Stimulated activated CD8-positive, alpha-beta memory T cell treated with anti-CD3 and anti-CD28 coated beads, Interleukin-12 subunit alpha, Interleukin-12 subunit beta, amount 100 ng/mL, for 1 hour (primary cell): ENCODE measurements around the gene TTC23L.

Experiments used
- DNase-seq: peaks from one replicate; pipeline ENCODE4 v3.0.0-alpha.2; 2020; ENCODE audit warnings: low read depth

Gene TTC23L

DNA sequence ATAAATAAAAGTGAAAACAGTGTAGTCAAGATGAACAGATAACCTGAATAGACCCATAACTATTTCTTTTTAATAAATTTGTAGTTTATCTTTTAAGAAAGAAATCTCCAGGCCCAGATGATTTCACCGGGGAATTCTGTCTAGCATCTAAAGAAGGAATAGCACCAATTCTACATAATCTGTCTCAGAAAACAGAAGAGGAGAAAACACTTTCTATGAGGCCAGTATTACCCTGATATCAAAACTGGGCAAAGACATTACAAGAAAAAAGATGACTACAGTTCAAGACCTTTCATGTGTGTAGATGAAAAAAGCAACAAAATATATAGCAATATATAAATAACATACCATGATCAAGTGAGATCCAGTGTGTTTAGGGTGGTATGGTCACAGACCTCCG lies 31.4 kb downstream of the TTC23L start:
- DNase-seq: no peak

DNA sequence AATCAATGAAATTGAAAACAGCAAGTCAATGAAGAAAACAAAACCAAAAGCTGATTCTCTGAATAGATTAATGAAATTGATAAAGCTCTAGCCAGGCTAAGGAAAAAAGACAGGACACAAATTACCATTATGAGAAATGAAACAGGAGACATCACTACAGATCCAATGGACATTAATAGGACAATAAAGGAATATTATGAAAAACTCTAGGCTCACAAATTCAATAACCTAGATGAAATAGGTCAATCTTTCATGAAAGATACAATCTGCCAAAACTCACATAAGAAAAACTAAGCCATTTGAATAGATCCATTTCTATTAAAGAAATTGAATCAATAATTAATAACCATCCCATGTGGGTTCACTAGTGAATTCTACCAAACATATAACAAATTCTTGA lies 37.3 kb downstream of the TTC23L start:
- DNase-seq: no peak

DNA sequence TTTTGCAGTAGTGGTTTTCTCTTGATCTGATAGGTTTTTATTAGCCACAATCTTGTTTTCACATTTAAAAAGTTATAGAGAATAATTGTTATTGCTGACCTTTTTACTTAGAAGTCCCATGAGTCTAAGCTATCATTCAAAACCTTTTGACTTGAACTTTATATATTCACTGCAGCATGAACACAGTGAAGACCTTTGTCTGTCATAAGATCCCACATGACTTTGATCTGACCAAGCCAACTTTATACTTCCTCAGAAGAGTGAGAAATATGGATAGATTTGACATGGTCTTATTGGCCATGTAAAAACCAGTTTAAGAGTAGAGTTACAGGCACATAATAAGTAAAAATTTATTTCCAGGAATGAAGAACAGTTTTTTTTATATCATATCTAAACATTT lies 42.3 kb downstream of the TTC23L start:
- DNase-seq: no peak

DNA sequence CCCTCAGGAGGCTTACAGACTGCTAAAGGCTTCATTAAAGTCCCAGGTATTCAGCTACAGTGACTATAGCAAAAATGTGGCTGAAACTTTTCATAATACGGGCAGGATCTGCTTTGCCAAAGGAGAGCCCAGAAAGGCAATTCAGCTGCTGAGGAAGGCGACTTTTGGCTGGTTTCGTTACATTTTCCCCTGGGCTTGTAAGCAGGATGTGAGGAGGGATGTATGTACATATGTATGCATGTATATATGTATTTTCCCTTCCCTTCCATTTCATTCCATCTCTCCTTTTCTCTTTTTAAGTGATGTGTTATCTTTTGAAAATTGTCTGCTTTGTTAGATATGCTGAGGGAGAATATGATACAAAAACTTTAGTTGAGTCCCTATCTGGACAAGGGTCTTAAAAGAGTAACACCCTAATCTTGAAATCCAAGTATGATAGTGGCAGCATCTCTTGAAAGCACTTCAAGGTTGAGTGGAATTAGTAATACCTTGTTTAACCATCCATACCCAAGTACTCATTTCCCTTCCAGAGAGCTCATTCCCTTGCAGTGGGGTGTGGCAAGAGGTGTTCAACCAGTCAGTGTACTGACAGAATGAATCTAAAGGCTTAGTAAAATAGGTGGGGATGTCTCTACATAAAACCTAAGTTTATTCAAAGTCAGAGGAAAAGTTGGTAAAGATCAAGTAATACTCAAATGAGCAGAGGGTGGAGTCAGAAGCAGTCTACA lies 47.6 kb downstream of the TTC23L start:
- DNase-seq: no peak

DNA sequence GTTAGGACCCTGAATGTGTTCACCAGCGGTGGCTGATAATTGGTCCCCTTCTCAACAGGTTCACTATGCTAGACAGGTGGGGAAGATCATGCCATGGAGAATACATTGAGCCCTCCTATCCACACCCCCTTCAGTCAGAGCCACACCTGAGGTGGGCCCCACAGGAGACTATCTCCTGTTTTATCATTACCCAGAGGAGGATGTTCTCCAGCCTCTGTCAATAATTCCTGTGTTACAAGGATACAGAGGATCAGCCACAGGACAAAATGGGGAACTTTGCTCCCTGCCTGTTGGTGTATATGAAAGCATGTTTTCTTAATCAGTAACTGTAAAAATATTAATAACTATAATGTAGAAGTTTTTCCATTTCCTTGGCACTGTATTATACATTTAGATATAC lies 50.4 kb downstream of the TTC23L start:
- DNase-seq: no peak

DNA sequence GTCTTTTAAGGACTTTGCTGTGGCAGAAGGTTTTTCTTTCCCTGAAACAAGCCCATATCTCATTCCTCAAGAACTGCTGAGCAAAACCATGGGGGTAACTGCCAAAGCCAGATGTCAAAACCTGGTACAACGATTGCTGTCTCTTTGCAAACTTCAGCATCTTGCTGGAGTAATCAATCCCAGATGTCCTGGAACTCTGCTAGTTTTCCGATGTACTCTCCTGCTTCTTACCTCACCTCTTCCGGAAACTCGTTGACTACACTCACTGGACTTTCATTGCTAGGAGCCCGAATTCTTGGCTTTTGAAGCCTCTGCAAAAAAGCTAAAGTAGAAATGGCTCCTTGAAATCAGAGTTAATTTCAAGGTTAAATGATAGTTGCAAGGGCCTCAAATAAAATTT lies 53.0 kb downstream of the TTC23L start:
- DNase-seq: no peak

DNA sequence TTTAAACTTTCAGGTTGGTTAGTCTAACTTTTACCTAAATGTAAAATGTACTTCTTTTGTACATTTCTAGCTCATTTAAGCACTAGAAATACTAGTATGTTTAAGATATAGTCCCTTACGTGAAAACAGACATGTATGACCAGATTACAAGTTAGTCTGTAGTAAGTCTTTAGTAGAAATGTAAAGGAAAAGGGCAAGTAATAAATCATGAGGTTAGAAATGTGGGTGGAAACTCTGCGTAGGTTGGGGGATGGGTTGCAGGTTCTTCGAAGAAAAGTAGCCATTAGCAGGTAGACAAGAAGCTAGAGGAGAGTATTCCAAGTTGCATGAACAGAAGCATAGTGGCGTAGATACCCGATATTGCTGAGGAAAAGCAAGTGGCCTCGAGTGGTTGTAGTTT lies 53.5 kb downstream of the TTC23L start:
- no peak for DNase-seq

DNA sequence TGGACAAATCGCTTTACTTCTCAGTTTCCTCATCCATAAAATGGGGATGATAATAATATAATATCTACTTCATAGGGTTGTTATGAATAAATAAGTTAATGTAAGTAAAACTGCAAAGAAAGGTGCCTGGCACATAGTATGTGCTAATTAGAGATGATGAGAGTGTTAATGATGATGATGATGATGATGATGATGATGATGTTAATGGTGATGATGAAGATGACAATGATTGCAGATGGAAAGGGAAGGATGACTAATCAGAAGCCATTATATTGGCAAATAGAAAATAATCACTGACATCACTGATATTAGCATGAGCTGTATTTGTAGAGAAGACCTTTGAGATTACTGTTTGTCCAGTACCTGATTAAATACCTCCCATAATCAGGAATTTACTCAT lies 55.8 kb downstream of the TTC23L start:
- no peak for DNase-seq

DNA sequence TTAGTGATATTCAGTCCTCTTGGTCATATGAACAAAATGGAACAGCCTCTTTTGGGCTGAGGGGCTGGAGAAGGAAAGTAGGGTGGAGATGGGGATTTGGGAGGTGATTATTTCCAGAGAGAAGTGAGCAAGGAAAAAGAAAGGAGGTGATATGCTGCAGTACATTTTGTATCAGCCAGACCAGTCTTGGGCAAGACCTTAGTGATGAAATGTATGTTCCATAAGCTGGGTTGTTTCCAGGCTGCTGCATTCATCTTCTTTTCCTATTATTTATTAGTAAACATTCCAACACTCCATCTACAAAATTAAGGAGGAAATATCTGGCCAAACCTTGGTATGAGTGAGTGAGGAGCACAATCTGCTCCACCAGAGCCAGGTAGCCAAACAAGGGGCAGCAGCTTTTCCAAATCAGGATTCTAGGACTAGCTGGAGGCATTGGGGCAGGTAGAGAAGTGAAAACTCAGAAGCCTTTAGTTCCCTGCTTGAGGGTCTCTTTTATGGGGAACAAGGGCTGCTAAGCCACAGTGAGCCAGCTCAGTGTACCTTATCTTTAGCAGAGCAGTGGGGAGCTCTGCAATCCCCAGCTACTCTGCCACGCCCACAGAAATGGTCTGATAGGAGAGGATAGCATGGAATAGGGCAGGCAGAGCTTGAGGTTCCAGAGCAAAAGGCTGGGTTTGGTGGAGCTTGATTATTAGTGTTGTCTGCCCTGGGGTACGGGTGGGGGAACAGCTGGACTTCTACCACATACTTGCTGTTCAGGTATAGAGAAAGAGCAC lies 56.9 kb downstream of the TTC23L start:
- DNase-seq: no peak

DNA sequence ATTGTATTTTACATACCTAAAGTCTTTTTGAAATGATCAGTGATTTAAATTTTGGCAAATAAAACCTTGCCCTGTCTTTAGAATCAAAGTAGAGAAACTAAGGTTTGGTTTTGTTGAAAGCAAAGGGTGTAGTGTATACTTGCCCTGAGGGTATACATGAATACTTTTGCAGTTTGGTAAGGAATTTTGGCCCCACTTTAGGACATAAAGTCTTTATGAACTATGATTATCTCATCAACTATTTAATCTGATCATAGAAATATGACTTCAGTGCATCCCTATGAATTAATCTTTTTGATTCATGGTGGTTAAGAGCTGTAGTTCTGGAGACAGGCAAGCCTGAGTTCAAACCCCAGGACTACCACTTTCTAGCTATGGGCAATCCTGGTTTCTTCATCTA lies 58.7 kb downstream of the TTC23L start:
- DNase-seq: no peak

DNA sequence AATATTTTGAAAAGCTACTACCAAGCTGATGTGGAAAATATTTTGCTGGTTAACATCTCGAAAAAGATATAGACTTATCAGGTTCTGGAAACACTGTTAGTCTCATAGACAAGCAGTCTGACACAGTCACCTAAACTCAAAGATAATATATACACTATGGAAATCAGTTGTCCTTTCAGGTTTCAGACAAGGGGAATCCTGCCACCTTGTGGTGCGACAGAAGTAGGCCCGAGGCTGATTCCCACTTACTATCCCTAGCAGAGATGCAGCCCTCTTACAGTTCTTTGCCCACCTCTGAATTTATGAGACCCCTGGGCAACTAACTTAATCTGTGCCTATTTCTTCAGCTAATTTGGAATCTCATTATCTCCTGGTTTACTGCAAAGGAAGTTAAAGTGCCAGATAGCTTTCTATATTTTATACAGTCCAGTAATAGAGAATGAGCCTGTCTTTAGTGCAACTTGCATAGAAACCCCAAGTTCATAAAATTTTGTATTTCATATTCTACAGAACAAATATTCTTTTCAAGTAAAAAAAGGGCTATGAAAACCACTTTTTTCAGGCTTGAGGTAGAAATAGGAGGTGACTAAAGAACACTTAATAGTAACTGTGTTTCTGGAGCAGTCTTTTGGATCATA lies 59.4 kb downstream of the TTC23L start:
- DNase-seq: peak; percentile 44

DNA sequence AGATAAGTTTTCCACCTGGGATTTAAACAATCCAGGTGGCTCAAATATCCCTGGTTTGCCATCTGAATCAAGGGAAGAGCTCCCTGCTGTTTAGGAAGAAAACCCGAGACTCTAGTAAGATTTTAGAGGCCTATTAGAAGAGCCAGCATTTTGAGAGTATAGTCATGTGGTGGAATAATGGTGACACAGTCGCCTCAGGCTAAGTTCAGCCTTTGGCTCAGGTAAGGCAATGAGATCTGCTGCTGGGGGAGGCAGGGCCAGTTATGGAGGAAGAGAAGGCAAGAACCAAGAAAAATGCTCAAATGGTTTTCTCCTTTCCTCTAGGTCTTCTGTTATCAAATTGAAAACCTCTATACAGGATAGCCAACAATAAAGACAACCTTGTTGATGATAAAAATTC lies 60.1 kb downstream of the TTC23L start:
- no peak for DNase-seq

DNA sequence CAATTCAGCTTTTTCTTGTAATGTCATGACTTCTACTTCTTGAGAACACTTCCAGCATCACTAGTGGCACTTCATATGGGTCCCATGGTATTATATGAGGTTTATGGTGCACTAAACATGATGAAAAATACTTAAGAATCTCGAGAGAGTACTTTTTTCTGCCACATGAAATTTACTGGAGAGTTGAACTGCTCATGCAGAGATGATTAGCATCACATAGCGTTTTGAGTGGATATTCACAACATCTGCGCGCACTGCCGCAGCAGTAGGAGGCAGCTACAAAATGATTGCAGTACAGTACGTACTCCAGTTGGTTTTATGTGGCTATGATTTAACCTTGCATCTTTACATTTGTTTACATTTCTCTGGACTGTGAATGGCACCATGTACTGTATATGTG lies 61.7 kb downstream of the TTC23L start:
- no peak for DNase-seq

DNA sequence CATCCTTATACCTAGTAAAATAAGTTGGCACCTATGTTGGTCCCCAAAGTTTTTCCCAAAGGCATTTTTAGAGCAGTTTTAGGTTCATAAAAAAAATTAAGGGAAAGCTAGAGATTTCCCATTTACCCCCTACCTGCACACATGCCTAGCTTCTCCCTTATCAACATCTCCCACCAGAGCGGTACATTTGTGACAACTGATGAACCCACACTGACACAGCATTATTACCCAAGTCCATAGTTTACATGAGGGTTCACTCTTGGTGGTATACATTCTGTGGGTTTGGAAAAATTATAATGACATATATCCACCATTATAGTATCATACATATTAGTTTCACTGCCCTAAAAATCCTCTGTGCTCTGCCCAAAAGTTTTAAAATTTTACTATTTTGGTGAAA lies 64.3 kb downstream of the TTC23L start:
- no peak for DNase-seq

DNA sequence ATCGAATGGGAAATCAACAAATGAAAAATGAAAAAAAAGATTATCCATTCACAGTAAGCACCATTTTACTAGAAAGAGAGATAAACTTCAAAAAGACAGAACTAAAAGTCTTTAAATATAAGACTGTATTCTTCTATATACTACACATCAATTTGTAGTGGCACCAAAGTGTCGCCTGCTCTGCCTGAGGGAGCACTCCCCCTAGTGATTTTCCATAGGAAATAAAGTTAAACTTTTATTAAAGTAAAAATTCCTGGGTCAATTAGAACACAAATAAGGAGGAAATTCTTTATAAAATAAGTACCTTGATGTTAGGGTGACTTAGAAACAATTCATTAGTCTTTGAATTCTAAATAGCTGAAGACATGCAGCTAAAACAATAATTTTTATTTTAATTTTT lies 66.6 kb downstream of the TTC23L start:
- no peak for DNase-seq

DNA sequence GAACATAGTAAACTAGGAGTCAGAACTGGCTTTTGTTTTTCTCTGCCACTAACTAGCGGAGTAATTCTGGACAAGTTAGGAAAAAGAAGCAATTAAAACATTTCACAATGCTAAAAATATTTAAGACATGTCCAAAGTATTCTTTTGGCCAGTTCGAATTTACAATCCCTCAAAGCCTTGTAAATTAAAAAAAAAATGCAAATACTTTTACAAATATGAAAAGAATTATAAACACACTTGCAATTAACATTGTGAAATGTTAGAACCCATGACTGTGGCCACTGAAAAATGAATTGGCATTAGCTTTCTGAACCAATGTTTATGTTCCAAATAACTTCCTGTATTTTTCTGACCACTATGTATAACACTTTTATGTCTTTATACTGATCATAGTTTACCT lies 74.1 kb downstream of the TTC23L start:
- DNase-seq: no peak

DNA sequence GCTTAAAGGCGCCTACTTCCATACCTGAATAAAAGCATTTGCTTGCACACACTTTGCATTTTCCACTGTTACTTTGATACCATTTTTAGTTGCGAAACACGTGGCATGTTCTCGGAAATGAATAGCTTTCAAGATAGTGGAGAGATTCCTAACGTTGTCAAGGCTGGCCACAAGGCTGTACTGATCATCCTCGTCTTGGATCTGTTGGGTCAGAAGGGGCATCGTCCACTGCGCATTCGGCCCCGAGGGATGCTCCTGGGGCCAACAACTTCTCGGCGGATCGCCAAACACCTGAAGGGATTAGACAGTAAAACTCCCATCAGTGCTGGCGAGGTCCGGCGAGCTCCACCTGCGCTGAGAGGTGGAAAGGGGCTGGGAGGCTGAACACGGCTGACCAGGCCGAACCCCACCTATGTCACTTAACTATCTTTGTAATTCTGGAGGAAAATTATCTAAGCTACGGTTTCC lies 75.7 kb downstream of the TTC23L start:
- no peak for DNase-seq

DNA sequence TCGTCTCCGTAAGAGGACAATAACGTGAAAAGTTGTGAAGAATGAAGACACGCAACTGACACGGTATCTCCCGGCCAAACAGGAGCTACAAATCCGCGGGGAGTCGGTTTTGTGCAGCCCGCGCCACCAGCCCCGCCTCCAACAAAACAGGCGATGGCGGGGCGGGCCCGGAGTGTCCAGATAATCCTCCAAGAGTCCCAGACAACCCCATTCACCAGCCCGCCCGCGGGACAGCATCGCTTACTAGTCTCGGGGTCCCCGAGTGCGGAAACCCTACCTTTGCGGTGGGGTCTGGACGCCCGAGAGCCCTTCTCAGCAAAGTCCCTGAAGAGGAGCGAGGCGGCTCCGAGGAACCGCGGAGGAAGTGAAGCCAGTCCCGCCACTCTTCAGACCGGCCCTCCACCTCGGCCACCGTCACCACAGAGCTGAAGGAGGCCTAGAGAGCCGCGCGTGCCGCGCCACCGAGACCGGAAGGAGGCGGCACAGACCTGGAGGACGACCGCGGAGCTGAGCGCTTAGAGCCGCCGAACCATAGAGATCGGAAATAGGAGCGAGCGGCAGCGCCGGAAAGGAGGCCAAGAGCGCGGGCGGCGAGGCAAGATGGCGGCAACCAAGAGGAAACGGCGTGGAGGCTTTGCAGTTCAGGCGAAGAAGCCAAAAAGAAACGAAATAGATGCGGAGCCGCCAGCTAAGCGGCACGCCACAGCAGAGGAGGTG lies 76.3 kb downstream of the TTC23L start, which contains the start of the genes BRIX1 and RAD1:
Gene BRIX1, plus strand, starts transcription at position 573 of the 717 bp plus-strand sequence. Its CDS starts 28 bp downstream, at position 601.
Gene RAD1, minus strand, starts transcription at position 366 of the 717 bp plus-strand sequence. CDS start 612 bp downstream, outside the sequence.
- peak; percentile 86 for DNase-seq

DNA sequence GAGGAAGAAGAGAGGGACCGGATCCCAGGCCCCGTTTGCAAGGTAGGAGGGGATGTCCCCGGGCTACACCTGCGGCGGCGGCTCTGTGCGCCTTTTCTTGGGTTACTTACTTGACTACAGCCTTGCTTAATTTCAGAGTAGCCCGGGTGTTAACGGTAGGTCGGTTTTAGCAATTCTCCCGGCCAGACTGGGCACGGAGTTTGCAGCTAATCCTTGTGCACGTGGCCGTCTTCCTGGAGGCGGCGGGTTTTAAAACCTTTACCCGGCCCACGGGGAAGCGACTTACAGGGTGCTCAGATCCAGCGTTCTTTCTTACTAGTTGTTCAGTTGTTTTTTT lies 76.9 kb downstream of the TTC23L start:
- no peak for DNase-seq

DNA sequence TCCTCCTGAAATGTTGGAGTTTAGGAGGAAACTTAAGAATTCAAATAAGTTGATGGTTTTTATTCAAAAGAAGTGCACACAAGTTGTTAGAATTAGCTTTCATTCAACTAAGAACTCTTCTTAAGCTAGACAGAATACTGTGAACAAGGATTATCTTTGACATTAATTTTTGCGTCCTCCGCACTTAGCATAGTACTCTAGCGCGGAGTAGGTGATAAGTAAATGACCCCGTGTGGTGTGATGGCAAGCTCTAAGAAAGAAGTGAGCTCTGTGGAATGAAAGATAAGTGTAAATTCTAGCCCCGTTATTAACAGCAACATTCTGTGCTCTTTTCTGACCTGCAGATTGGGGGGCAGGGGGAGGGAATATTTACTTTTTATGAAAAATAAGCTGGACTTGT lies 77.6 kb downstream of the TTC23L start:
- DNase-seq: no peak

DNA sequence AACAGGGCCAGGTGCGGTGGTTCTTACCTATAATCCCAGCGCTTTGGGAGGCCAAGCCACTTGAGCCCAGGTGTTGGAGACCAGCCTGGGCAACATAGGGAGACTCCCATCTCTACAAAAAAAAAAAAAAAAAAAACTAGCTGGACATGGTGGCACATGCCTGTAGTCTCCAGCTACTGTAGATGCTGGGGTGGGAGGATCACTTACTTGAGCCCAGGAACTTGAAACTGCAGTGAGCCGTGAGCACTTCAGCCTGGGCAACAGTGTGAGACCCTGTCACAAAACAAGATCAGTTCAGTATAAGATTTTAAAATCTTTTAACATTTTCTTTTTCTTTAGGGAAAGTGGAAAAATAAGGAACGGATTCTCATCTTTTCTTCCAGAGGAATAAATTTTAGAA lies 79.1 kb downstream of the TTC23L start:
- DNase-seq: no peak

DNA sequence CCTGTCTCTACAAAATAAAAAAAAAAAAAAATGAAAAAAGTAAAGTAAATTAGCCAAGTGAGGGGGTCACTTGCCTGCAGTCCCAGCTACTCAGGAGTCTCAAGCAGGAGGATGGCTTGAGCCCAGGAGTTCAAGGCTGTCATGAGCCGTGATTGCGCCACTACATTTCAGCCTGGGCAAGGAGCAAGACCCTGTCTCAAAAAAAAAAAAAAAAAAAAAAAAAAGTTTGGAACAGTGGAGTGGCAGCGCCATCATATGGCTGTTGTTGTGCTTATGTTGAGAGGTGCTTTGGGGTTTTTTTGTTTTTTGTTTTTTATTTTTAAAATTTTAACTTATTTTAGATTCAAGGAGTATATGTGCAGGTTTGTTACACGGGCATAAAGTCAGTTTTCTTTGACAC lies 80.1 kb downstream of the TTC23L start:
- no peak for DNase-seq
